Small intestine (tissue), 16 donors: ENCODE results near the gene BTBD10. TPM values are rescaled to one million over a fixed set of nuclear protein-coding genes. Genes with fewer than 3 reads are reported as not detected.

Experiments used
- DNase-seq, 2 donors: peaks; one replicate each; pipeline versions ENCODE4 v3.0.0 to v3.0.0-alpha.2; 2013
- FAIRE-seq: peaks from 2 replicates; lab custom pipeline; 2012; peaks lifted over from hg19 to GRCh38; lab: Jason Lieb, UNC
- H3K27ac ChIP-seq, 3 donors: one replicate each; pipeline ENCODE4 v1.5.1; 2013; ENCODE audit warnings: low read length in 2 of 3, mild to moderate bottlenecking in 2 of 3, control low read depth in 1 of 3, inconsistent platforms in 1 of 3, low read depth in 1 of 3, moderate library complexity in 1 of 3
- H3K27me3 ChIP-seq, 3 donors: one replicate each; pipeline ENCODE4 v1.6.1; 2013; ENCODE audit warnings: low read length in 3 of 3, inconsistent platforms in 1 of 3; ENCODE audit not compliant: control insufficient read depth in 3 of 3, insufficient read depth in 3 of 3
- H3K36me3 ChIP-seq, 3 donors: one replicate each; pipeline ENCODE4 v1.6.1; 2013; ENCODE audit warnings: low read length in 3 of 3, inconsistent platforms in 1 of 3, low read depth in 1 of 3, mild to moderate bottlenecking in 1 of 3, moderate library complexity in 1 of 3; ENCODE audit not compliant: control insufficient read depth in 3 of 3, insufficient read depth in 2 of 3
- H3K4me1 ChIP-seq, 3 donors: one replicate each; pipeline ENCODE4 v1.6.1; 2013; ENCODE audit warnings: low read length in 2 of 3, inconsistent platforms in 1 of 3, low read depth in 1 of 3, mild to moderate bottlenecking in 1 of 3, moderate library complexity in 1 of 3; ENCODE audit not compliant: control insufficient read depth in 3 of 3, insufficient read depth in 2 of 3
- H3K4me3 ChIP-seq, 3 donors: one replicate each; pipeline ENCODE4 v1.5.1; 2013; ENCODE audit warnings: low read length in 3 of 3, control low read depth in 1 of 3, inconsistent platforms in 1 of 3, low read depth in 1 of 3, mild to moderate bottlenecking in 1 of 3, moderate library complexity in 1 of 3
- H3K9me3 ChIP-seq, 2 donors: one replicate each; pipeline ENCODE4 v1.6.1; 2013; ENCODE audit warnings: low read depth in 1 of 2, low read length in 1 of 2; ENCODE audit not compliant: control insufficient read depth in 2 of 2, insufficient read depth in 1 of 2
- WGBS, 3 donors: extraction: QIAGEN DNeasy Blood & Tissue Kit; methylation state at CpG; one replicate each; pipeline ENCODE4 v1.1.7; 2013; 5-methylcytosine and 5-hydroxymethylcytosine counted together
- long read RNA-seq, 10 donors: transcript quantifications; one replicate each; lab custom pipeline, GENCODE V29; 2026
- polyA plus RNA-seq, 4 donors: library from polyadenylated mRNA; stranded (reverse) in 3 of 4; unstranded in 1 of 4; fragments of 200-250 nt in 3 of 4; fragments of 120-200 nt in 1 of 4; gene quantifications; one replicate each; pipeline versions ENCODE4 v1.2.1 to v1.2.3, GENCODE V29; 2013
- donor health status: healthy with polysubstance abuse.
- donor health status: control.
- donor health status: control.
- donor health status: Bipolar disorder and iron deficiency.
- donor health status: healthy.

The BTBD10 gene
- polyA plus RNA-seq: 10 to 100 TPM; 18.7 to 21.1 (median 20.2) TPM
- long read RNA-seq, donor 1, transcript BTBD10-201 (9 exons, 2,504 nt): major isoform, 6 of 15 reads
- long read RNA-seq, donor 1, partial matches to known transcripts: 7 of 15 reads
- long read RNA-seq, donor 1, other reads (novel, unspliced or antisense): 0 of 15 reads
- long read RNA-seq, donor 2: 0 reads
- long read RNA-seq, donor 3, partial matches to known transcripts: 0 of 2 reads
- long read RNA-seq, donor 3, other reads (novel, unspliced or antisense): 0 of 2 reads
- long read RNA-seq, donor 4: 0 reads
- long read RNA-seq, donor 5: 0 reads
- long read RNA-seq, donor 6, partial matches to known transcripts: 0 of 2 reads
- long read RNA-seq, donor 6, other reads (novel, unspliced or antisense): 0 of 2 reads
- long read RNA-seq, donor 7: 0 reads
- long read RNA-seq, donor 8, partial matches to known transcripts: 0 of 1 reads
- long read RNA-seq, donor 8, other reads (novel, unspliced or antisense): 0 of 1 reads
- long read RNA-seq, donor 9, partial matches to known transcripts: 0 of 4 reads
- long read RNA-seq, donor 9, other reads (novel, unspliced or antisense): 0 of 4 reads
- long read RNA-seq, donor 10, partial matches to known transcripts: 0 of 5 reads
- long read RNA-seq, donor 10, other reads (novel, unspliced or antisense): 0 of 5 reads

- FAIRE-seq (no peak), DNase-seq (peak; percentile 96 to 98)
- H3K9me3 ChIP-seq: no peaks in the 10 kb centered on the region
- H3K27ac ChIP-seq: peak within 1 kb of the TSS; percentile 84 to 94 (median 88)
- WGBS, 3 donors: 0 to 1% (median 1%) methylated on average over 65 to 71 of the region's 71 CpGs
- peak within 1 kb of the TSS; percentile 83 to 93 (median 84) for H3K4me3 ChIP-seq
- peaks cover 0 to 7% (median 0%) of the 10 kb centered on the region in 3 donors for H3K4me1 ChIP-seq
- no peaks in the 10 kb centered on the region for H3K27me3 ChIP-seq
- no peaks in the 10 kb centered on the region for H3K36me3 ChIP-seq
Observed at GRCh38 chr11:13462901-13463778, at the start of gene BTBD10. Gene BTBD10, minus strand, starts transcription at chr11:13463222. Its CDS starts 18,098 bp downstream, at chr11:13445124.

DNA sequence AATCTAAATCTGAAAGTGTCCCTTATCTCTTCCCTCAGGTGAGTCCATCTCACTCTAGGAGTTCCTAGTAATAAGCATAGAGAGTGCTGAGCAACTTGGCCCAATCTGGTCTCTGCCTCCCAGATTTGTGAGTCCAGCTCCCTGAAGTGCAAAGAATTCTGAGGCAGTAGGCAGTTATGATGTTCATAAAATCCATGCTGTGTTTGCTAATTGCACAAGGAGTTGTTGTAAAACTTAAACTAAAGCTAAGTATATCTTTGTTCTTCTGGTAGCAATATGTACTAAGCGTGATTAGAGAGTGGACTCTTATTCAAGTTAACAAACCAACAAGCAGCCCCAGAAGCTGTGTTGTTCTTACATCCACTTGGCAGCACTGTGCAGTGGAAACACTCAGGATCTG lies 40.4 kb upstream of the BTBD10 start:
- no peaks in the 10 kb centered on the region for H3K36me3 ChIP-seq
- FAIRE-seq (no peak), DNase-seq (peak in 1 of 2 donors; percentile 17)
- no peaks in the 10 kb centered on the region for H3K9me3 ChIP-seq
- H3K27me3 ChIP-seq: no peaks in the 10 kb centered on the region
- no peak overlapping the region for H3K4me3 ChIP-seq
- 55 to 75% (median 67%) methylated on average over 1 of the region's 1 CpG for WGBS, 3 donors
- no peaks in the 10 kb centered on the region for H3K4me1 ChIP-seq
- H3K27ac ChIP-seq: no peak overlapping the region

- Histone ChIP-seq H3K4me1 (no peaks in the 10 kb centered on the region), H3K27ac (no peak overlapping the region), H3K36me3 (no peaks in the 10 kb centered on the region), H3K27me3 (no peaks in the 10 kb centered on the region), H3K9me3 (no peaks in the 10 kb centered on the region), H3K4me3 (no peak overlapping the region)
- FAIRE-seq (no peak), DNase-seq (no peak)
- WGBS, 3 donors: 53 to 74% (median 54%) methylated on average over 1 of the region's 1 CpG
Observed at GRCh38 chr11:13502492-13502891, 39.5 kb upstream of the BTBD10 start.

GRCh38 chr11:13495929-13496328 lies 32.9 kb upstream of the BTBD10 start, which contains the start of gene PTH:
Gene PTH, minus strand, starts transcription at chr11:13495997. Its CDS starts 3,142 bp downstream, at chr11:13492855.
- no peak for DNase-seq
- H3K36me3 ChIP-seq: no peaks in the 10 kb centered on the region
- H3K27me3 ChIP-seq: no peaks in the 10 kb centered on the region
- H3K9me3 ChIP-seq: no peaks in the 10 kb centered on the region
- no peaks in the 10 kb centered on the region for H3K4me1 ChIP-seq
- 80 to 86% (median 82%) methylated on average over 3 of the region's 3 CpGs for WGBS, 3 donors
- H3K27ac ChIP-seq: no peak within 1 kb of the TSS
- no peak for FAIRE-seq
- H3K4me3 ChIP-seq: no peak within 1 kb of the TSS

GRCh38 chr11:13494051-13494450 lies 31.0 kb upstream of the BTBD10 start:
- no peak overlapping the region for H3K27ac ChIP-seq
- H3K27me3 ChIP-seq: no peaks in the 10 kb centered on the region
- WGBS, 3 donors: 55 to 60% (median 56%) methylated on average over 3 of the region's 3 CpGs
- H3K4me1 ChIP-seq: no peaks in the 10 kb centered on the region
- no peak for DNase-seq
- FAIRE-seq: no peak
- H3K4me3 ChIP-seq: no peak overlapping the region
- H3K36me3 ChIP-seq: no peaks in the 10 kb centered on the region
- no peaks in the 10 kb centered on the region for H3K9me3 ChIP-seq

- peak; percentile 19 to 25 for DNase-seq
- no peak for FAIRE-seq
- 44 to 53% (median 52%) methylated on average over 5 of the region's 5 CpGs for WGBS, 3 donors
- no peaks in the 10 kb centered on the region for H3K36me3 ChIP-seq
- no peaks in the 10 kb centered on the region for H3K27me3 ChIP-seq
- no peak overlapping the region for H3K27ac ChIP-seq
- no peaks in the 10 kb centered on the region for H3K4me1 ChIP-seq
- peak overlapping the region in 1 of 3 donors; percentile 30 for H3K4me3 ChIP-seq
- no peaks in the 10 kb centered on the region for H3K9me3 ChIP-seq
Observed at GRCh38 chr11:13487661-13488030, 24.6 kb upstream of the BTBD10 start.

DNA sequence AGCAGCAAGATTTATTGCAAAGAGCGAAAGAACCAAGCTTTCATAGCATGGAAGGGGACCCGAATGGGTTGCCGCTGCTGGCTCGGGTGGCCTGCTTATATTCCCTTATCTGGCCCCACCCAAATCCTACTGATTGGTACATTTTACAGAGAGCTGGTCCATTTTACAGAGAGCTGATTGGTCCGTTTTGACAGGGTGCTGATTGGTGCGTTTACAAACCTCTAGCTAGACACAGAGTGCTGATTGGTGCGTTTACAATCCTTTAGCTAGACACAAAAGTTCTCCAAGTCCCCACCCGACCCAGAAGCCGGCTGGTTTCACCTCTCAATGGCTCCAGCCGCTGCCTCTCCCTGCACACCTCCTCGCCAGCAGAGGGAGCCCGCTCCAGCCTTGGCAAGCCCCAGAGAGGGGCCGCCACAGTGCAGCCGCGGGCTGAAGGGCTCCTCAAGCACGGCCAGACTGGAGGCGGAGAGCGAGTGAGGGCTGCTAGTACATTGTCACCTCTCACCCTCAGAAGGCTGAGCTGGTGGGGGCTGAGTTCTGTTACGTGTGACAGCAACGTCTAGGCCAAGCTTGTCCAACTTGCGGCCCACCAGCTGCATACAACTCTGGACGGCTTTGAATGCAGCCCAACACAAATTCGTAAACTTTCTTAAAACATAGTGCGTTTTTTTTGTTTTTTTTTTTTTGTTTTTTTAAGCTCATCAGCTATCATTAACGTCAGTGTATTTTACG lies 24.1 kb upstream of the BTBD10 start:
- H3K27ac ChIP-seq: no peak overlapping the region

More for the DNA sequence above, 24.1 kb upstream of the BTBD10 start:
- Histone ChIP-seq H3K9me3 (no peaks in the 10 kb centered on the region), H3K27me3 (no peaks in the 10 kb centered on the region), H3K36me3 (no peaks in the 10 kb centered on the region), H3K4me3 (peak overlapping the region in 1 of 3 donors; percentile 30), H3K4me1 (no peaks in the 10 kb centered on the region)
- FAIRE-seq (no peak), DNase-seq (peak; percentile 48 to 54)
- 53 to 65% (median 60%) methylated on average over 26 of the region's 26 CpGs for WGBS, 3 donors
